ENCODE measurements around the gene GRIA3. TPM values are rescaled to one million over a fixed set of nuclear protein-coding genes. Genes with fewer than 3 reads are reported as not detected.

The GRIA3 gene
- total RNA-seq, 1 experiment from 2014 or later: not detected

GRCh38 chrX:123267220-123267619 is 83.1 kb downstream of the GRIA3 start:
- ChIA-PET CTCF (interaction anchor here (0.5 to 1.2 kb wide), 2 partner anchors 9 to 45 kb away, joined by 3 read pairs; no protein-coding TSS in a partner anchor), POLR2A (no interaction called here)
- Mint-ChIP-seq H3K27me3 (ENCODE audit: insufficient read depth, unreplicated experiment) (no peaks in the 10 kb centered on the region), H3K4me1 (ENCODE audit: insufficient read depth, unreplicated experiment) (no peaks in the 10 kb centered on the region), H3K4me3 (ENCODE audit: unreplicated experiment) (no peak overlapping the region), H3K36me3 (ENCODE audit: insufficient read depth, unreplicated experiment) (no peaks in the 10 kb centered on the region), H3K27ac (ENCODE audit: low read depth, unreplicated experiment) (no peak overlapping the region), H3K9me3 (ENCODE audit: unreplicated experiment) (peaks cover 9% of the 10 kb centered on the region)
- TF ChIP-seq CTCF (IDR thresholded peaks at IDR 0.05; ENCODE audit: unreplicated experiment): no peak
- BruUV-seq (replicated peaks): no TSS peak
- no peak for DNase-seq (ENCODE audit: unreplicated experiment)
- intact Hi-C loops (cut with micrococcal nuclease): no loop called here

- CTCF ChIA-PET: no interaction called here
- no TSS peak for BruUV-seq (replicated peaks)
These were observed 87.8 kb downstream of the GRIA3 start for GRCh38 chrX:123271902-123272301.

GRCh38 chrX:123272630-123273029 is 88.6 kb downstream of the GRIA3 start:
- ChIA-PET POLR2A (no interaction called here), CTCF (interaction anchor here (0.6 to 0.8 kb wide), 2 partner anchors 151 to 484 kb away, joined by 3 read pairs; no protein-coding TSS in a partner anchor)
- no peaks in the 10 kb centered on the region for H3K9me3 Mint-ChIP-seq (ENCODE audit: unreplicated experiment)
- intact Hi-C loops (cut with micrococcal nuclease): no loop called here
- no peaks in the 10 kb centered on the region for H3K27me3 Mint-ChIP-seq (ENCODE audit: insufficient read depth, unreplicated experiment)
- BruUV-seq (replicated peaks): no TSS peak
- H3K27ac Mint-ChIP-seq (ENCODE audit: low read depth, unreplicated experiment): no peak overlapping the region
- no peak for TF ChIP-seq CTCF (IDR thresholded peaks at IDR 0.05; ENCODE audit: unreplicated experiment)
- H3K36me3 Mint-ChIP-seq (ENCODE audit: insufficient read depth, unreplicated experiment): peaks cover 5% of the 10 kb centered on the region
- H3K4me3 Mint-ChIP-seq (ENCODE audit: unreplicated experiment): no peak overlapping the region
- no peaks in the 10 kb centered on the region for H3K4me1 Mint-ChIP-seq (ENCODE audit: insufficient read depth, unreplicated experiment)
- no peak for DNase-seq (ENCODE audit: unreplicated experiment)

More at GRCh38 chrX:123271902-123272301, 87.8 kb downstream of the GRIA3 start:
- no peak for TF ChIP-seq CTCF (IDR thresholded peaks at IDR 0.05; ENCODE audit: unreplicated experiment)
- Mint-ChIP-seq H3K27me3 (ENCODE audit: insufficient read depth, unreplicated experiment) (no peaks in the 10 kb centered on the region), H3K4me1 (ENCODE audit: insufficient read depth, unreplicated experiment) (no peaks in the 10 kb centered on the region), H3K27ac (ENCODE audit: low read depth, unreplicated experiment) (no peak overlapping the region), H3K36me3 (ENCODE audit: insufficient read depth, unreplicated experiment) (peaks cover 5% of the 10 kb centered on the region), H3K4me3 (ENCODE audit: unreplicated experiment) (no peak overlapping the region), H3K9me3 (ENCODE audit: unreplicated experiment) (peaks cover under 1% of the 10 kb centered on the region)
- POLR2A ChIA-PET: no interaction called here
- intact Hi-C loops (cut with micrococcal nuclease): no loop called here
- no peak for DNase-seq (ENCODE audit: unreplicated experiment)

GRCh38 chrX:123274796-123275195 is 90.7 kb downstream of the GRIA3 start:
- BruUV-seq (replicated peaks): no TSS peak
- Mint-ChIP-seq H3K36me3 (ENCODE audit: insufficient read depth, unreplicated experiment) (peaks cover 5% of the 10 kb centered on the region), H3K27me3 (ENCODE audit: insufficient read depth, unreplicated experiment) (no peaks in the 10 kb centered on the region), H3K27ac (ENCODE audit: low read depth, unreplicated experiment) (peak overlapping the region; percentile 29), H3K4me1 (ENCODE audit: insufficient read depth, unreplicated experiment) (no peaks in the 10 kb centered on the region), H3K4me3 (ENCODE audit: unreplicated experiment) (no peak overlapping the region), H3K9me3 (ENCODE audit: unreplicated experiment) (no peaks in the 10 kb centered on the region)
- TF ChIP-seq CTCF (IDR thresholded peaks at IDR 0.05; ENCODE audit: unreplicated experiment): no peak
- no peak for DNase-seq (ENCODE audit: unreplicated experiment)
- CTCF ChIA-PET: no interaction called here
- POLR2A ChIA-PET: no interaction called here
- intact Hi-C loops (cut with micrococcal nuclease): no loop called here
